Measurements from ENCODE around the gene ZFYVE28.

The ZFYVE28 gene

GRCh38 chr4:2408976-2409375 lies 9.5 kb downstream of the ZFYVE28 start:
- DNase-seq: no peak

- peak in 1 of 2 donors; percentile 38 for DNase-seq
Measured at GRCh38 chr4:2408401-2408958, 10.0 kb downstream of the ZFYVE28 start.

GRCh38 chr4:2407991-2408342 lies 10.5 kb downstream of the ZFYVE28 start:
- no peak for DNase-seq

- no peak for DNase-seq
Measured at GRCh38 chr4:2406920-2407319, 11.5 kb downstream of the ZFYVE28 start.

- no peak for DNase-seq
Measured at GRCh38 chr4:2406406-2406805, 12.0 kb downstream of the ZFYVE28 start.

- DNase-seq: no peak
Measured at GRCh38 chr4:2402941-2403340, 15.5 kb downstream of the ZFYVE28 start.

GRCh38 chr4:2402048-2402842 lies 16.2 kb downstream of the ZFYVE28 start:
- peak in 1 of 2 donors; percentile 52 for DNase-seq

- DNase-seq: no peak
Measured at GRCh38 chr4:2401610-2401983, 16.8 kb downstream of the ZFYVE28 start.

GRCh38 chr4:2400841-2401609 lies 17.4 kb downstream of the ZFYVE28 start:
- DNase-seq: peak in 1 of 2 donors; percentile 11

- DNase-seq: no peak
Measured at GRCh38 chr4:2399631-2400190, 18.7 kb downstream of the ZFYVE28 start.

GRCh38 chr4:2399216-2399615 lies 19.2 kb downstream of the ZFYVE28 start:
- no peak for DNase-seq

GRCh38 chr4:2397596-2398379 lies 20.7 kb downstream of the ZFYVE28 start:
- no peak for DNase-seq

GRCh38 chr4:2396781-2397368 lies 21.6 kb downstream of the ZFYVE28 start:
- DNase-seq: no peak

GRCh38 chr4:2395584-2395983 lies 22.9 kb downstream of the ZFYVE28 start:
- no peak for DNase-seq

GRCh38 chr4:2395038-2395437 lies 23.4 kb downstream of the ZFYVE28 start:
- DNase-seq: no peak

- no peak for DNase-seq
Measured at GRCh38 chr4:2394528-2394927, 23.9 kb downstream of the ZFYVE28 start.

GRCh38 chr4:2393353-2394270 lies 24.8 kb downstream of the ZFYVE28 start:
- no peak for DNase-seq

GRCh38 chr4:2390784-2391421 lies 27.5 kb downstream of the ZFYVE28 start:
- no peak for DNase-seq

GRCh38 chr4:2390146-2390545 lies 28.3 kb downstream of the ZFYVE28 start:
- no peak for DNase-seq

GRCh38 chr4:2389691-2390090 lies 28.8 kb downstream of the ZFYVE28 start:
- DNase-seq: no peak

Measured in stimulated activated CD4-positive, alpha-beta T cell treated with anti-CD3 and anti-CD28 coated beads, Interleukin-2, amount 100 ng/mL, for 24 hours (primary cell).